SW 1271 (cell line): ENCODE results near the gene MSRB3.
A peak's percentile ranks its signal among the peaks of the same experiment; 100 is the strongest.

Experiments
- DNase-seq, 2 experiments: peaks; one replicate each; lab custom pipeline; 2025; lab: John Stamatoyannopoulos, UW

Gene MSRB3

GRCh38 chr12:65392491-65392890 lies 114.0 kb downstream of the MSRB3 start:
- DNase-seq: no peak

- no peak for DNase-seq
Measured at GRCh38 chr12:65403188-65403587, 124.7 kb downstream of the MSRB3 start.

GRCh38 chr12:65407388-65408149 lies 129.1 kb downstream of the MSRB3 start:
- no peak for DNase-seq

DNA sequence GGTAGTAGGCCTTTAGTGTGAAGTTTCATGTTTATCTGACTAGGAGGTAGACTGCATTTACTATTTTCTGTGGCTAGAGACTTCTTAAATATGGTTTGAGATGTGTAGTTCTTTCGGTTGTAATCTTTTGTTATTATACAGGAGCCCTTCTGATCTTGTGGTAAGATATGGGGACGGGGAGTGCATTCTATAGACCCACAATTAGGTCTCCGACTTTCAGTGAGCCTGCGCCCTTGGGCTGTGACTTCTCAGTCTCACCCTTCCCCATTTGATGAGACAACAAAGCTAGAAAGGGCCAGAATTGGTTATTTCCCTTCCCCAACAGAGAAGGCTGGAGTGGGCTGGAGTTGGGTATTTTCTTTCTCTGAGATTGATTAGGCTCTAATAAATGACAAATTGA lies 130.0 kb downstream of the MSRB3 start:
- DNase-seq: no peak

GRCh38 chr12:65409726-65410125 lies 131.2 kb downstream of the MSRB3 start:
- no peak for DNase-seq

GRCh38 chr12:65411171-65411570 lies 132.7 kb downstream of the MSRB3 start:
- DNase-seq: no peak

- no peak for DNase-seq
Measured at GRCh38 chr12:65414526-65414925, 136.0 kb downstream of the MSRB3 start.

- DNase-seq: no peak
Measured at GRCh38 chr12:65415826-65416225, 137.3 kb downstream of the MSRB3 start.

GRCh38 chr12:65419284-65420072 lies 141.0 kb downstream of the MSRB3 start:
- DNase-seq: no peak

DNA sequence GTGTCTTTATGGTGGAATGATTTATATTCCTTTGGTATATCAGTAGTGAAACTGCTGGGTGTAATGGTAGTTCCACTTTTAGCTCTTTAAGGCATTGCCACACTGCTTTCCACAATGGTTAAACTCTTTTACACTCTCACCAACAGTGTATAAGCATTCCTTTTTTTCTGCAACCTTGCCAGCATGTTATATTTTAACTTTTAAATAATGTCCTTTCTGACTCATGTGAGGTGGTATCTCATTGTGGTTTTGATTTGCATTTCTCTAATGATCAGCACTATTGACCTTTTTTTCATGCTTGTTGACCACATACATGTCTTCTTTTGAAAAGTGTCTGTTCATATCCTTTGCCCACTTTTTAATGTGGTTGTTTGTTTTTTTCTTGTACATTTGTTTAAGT lies 142.5 kb downstream of the MSRB3 start:
- no peak for DNase-seq

- DNase-seq: no peak
Measured at GRCh38 chr12:65427646-65428045, 149.2 kb downstream of the MSRB3 start.

- DNase-seq: no peak
Measured at GRCh38 chr12:65430006-65430405, 151.5 kb downstream of the MSRB3 start.

DNA sequence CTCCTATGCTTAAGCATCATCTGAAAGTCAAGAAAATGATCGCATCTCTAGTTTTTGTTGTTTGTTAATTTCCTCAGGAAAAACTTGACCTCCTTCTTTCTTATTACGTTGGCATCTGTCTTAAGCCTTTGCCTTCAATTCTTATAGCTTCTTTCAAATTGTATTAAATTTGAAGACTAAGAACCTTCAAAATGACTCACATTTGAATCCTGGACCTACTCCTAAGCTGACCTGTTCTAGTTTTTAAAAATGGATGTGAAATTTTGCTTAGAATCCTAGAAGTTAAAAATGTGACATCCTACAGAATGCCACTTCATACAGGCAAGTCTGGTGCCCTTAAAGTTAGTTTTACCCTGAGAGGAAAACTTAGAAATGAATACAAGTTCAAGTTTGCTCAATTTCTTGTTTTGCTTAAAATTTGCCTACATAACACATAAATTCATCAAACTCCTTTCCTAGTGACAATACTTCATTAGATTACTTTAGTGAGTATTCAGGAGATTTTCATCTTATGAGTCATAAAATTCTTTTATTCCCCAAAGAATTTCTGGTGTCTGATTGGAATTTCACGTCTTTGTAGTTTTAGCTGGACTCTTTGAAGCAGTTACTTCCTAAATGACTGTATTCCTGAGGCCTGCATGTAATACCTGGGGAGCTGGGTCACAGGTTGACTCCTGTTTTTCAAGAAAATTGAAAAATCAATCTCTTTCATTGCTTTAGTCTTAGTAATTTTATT lies 152.3 kb downstream of the MSRB3 start:
- DNase-seq: peak; percentile 76 to 96

DNA sequence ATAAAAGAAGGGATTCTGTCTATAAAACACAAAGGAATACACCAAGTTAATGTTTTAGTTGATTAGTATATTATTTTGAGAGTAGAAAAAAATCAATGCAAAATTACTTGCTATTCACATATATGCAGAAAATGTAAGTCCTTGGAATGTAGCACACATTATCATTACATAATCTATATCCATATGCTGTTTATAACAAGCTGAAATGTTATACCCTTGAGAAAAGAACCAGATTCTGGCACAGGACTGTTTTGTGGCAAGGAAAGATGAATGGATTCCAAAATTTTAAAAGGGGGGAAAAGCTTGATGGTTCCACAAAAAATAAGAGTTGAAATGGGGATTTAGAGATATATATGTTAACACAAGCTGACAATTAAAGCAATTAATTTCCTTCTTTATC lies 153.6 kb downstream of the MSRB3 start:
- DNase-seq: no peak

- no peak for DNase-seq
Measured at GRCh38 chr12:65432651-65433050, 154.2 kb downstream of the MSRB3 start.

DNA sequence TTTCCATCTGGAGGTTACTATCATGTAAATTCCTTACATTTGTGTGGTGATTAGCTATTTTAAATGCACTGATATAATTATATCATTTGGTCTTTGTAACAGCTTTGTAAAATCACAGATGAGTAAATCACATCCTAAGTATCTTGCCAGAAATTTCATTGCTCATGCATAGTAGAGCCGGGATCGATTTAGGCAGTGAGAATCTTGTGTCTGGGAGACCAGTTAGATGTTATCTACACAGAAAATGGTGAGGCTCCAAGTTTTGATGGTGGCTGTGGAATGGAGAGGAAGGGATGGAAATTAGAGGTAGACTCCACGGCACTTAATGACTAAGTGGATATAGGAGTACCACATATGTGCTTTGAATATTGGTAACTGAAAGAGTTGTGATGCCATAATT lies 156.3 kb downstream of the MSRB3 start:
- no peak for DNase-seq

DNA sequence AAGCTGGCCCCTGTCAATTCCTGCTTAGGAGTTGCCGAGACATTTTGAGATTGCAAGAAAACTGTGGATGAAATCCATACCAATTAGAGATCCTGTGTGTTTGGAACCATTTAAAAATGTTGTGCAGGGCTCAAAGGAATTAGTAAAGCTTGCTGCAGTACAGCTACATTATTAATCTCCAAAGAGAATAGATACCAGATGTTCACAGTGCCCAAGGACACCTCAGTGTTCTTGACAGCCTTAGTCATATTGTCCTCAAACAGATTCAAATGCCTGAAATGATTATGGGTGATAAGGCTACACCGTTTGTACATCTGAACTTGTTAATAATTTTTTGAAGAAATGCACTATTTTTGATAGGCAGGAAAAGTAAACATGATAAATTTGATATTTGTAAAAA lies 164.6 kb downstream of the MSRB3 start:
- DNase-seq: no peak

DNA sequence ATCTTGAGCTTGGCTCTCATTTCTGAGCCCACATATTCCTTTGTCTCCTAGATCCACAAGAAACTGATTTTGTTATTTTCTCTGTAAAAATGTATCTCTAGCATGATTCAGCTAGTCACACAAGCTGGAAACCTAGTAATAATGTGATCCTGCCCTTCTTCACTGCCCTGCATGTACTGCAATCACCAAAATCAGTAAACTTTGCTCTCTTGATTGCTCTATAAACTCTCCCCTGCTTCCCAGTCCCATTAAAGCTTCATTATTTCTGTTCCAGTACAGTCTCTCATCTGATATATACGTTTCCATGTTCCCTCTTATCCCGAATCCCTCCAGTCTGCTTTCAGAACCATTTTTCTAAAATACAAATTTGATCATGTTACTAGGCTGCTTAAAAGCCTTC lies 166.5 kb downstream of the MSRB3 start:
- no peak for DNase-seq

DNA sequence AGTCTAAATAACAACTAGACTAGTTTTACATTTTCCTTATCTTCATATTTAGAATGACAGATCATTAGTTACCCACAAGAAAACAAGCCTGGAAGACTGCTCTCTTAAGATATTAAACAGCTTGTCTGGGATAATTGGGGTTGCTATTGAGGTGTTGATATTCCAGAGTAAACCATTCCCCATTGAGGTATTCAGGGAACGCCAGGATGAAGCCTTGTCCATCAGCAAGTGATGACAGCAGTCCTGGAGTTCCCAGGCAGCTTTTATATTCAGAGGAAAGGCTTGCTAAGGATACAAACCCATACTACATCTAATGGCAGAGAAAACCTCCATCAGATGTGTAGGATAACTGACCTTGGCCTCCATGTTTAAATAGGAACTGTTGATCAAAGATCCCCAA lies 168.4 kb downstream of the MSRB3 start:
- DNase-seq: no peak

GRCh38 chr12:65449400-65449799 lies 170.9 kb downstream of the MSRB3 start:
- peak in 1 of 2 experiments; percentile 7 for DNase-seq

- DNase-seq: no peak
Measured at GRCh38 chr12:65450625-65451024, 172.1 kb downstream of the MSRB3 start.

- DNase-seq: no peak
Measured at GRCh38 chr12:65454115-65454787, 175.8 kb downstream of the MSRB3 start.
